ENCODE data around the gene KIAA0040.
"Not testable (repeated sequence)": the region's sequence is repeated elsewhere in the genome, so short reads cannot be mapped to it uniquely, and the experiment has no call there.

Gene KIAA0040

DNA sequence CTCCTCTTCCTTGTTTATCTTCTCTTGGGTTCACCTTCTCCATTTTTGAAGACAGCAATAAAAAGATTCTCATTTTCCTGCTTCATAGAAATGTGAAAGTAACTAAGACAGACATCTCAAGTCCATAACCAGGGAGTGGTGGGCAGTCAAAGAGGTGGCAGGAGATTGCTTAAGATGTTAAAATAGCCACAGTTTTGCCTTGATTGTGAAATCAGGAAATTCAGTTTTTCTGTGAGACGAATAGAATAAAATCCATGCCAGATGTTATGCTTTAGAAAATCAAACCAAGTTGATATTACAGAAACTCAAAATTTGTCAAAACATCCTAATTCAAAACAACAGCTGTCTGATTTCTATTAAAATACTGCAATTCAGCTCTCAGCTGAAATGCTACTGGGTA lies 67.7 kb downstream of the KIAA0040 start:
- no peak overlapping the region for H3K4me3 ChIP-seq (ENCODE audit: low read length)
- DNase-seq (ENCODE audit: low read depth, low spot score) = no peak

DNA sequence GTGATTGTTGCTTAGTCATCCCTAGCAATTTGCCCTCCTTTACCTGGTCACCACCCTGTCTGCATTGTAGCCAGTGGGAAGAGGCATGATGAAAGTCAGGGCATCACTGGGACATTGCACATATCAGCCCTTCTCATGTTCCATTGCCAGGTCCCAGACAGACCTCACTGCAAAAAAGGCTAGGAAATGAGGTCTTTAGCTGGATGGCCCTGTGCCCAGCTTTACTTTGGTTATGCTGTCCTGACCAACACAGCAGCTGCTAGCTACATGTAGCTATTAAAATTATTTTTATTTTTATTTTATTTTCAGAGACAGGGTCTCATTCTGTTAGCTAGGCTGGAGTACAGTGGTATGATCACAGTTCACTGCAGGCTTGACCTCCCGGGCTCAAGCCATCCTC lies 72.1 kb downstream of the KIAA0040 start:
- DNase-seq (ENCODE audit: low read depth, low spot score) = no peak
- no peak overlapping the region for H3K4me3 ChIP-seq (ENCODE audit: low read length)

DNA sequence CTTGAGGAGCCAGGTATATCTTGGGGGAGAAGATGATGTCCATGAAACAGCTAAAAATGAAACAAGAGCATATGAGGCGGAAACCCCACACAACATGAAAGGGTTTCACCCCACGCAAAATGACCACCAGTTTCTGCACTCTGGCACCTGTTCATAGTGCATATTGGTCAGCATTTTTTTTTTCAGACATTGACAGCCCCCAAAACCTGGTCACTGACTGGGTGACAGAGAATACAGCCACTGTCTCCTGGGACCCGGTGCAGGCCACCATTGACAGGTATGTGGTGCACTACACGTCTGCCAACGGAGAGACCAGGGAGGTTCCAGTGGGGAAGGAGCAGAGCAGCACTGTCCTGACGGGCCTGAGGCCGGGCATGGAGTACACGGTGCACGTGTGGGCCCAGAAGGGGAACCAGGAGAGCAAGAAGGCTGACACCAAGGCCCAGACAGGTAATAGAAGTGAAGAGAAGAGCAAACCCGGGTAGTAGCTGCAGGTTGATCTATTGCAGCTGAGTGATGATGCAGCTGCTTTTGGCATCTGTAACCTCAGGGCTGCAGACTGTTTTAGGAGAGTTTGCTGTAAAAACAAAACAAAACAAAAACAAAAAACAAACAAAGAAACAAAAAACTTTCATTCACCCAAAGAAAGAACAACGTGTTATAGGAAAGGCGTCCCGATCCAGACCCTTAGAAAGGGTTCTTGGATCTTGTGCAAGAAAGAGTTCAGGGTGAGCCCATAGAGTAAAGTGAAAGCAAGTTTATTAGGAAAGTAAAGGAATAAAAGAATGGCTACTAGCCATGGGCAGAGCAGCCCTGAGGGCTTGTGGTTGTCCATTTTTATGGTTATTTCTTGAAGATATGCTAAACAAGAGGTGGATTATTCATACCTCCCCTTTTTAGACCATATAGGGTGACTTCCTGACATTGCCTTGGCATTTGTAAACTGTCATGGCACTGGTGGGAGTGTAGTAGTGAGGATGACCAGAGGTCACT lies 73.9 kb downstream of the KIAA0040 start:
- no peak for DNase-seq (ENCODE audit: low read depth, low spot score)
- no peak overlapping the region for H3K4me3 ChIP-seq (ENCODE audit: low read length)

DNA sequence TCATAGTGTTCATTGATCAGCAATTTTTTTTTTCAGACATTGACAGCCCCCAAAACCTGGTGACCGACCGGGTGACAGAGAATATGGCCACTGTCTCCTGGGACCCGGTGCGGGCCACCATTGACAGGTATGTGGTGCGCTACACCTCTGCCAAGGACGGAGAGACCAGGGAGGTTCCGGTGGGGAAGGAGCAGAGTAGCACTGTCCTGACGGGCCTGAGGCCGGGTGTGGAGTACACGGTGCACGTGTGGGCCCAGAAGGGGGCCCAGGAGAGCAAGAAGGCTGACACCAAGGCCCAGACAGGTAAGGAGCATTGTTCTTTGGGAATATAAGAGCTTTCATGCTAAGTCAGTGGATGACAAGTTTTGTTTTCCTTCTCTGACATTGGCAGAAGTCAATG lies 75.7 kb downstream of the KIAA0040 start:
- no peak overlapping the region for H3K4me3 ChIP-seq (ENCODE audit: low read length)
- DNase-seq (ENCODE audit: low read depth, low spot score) = no peak

DNA sequence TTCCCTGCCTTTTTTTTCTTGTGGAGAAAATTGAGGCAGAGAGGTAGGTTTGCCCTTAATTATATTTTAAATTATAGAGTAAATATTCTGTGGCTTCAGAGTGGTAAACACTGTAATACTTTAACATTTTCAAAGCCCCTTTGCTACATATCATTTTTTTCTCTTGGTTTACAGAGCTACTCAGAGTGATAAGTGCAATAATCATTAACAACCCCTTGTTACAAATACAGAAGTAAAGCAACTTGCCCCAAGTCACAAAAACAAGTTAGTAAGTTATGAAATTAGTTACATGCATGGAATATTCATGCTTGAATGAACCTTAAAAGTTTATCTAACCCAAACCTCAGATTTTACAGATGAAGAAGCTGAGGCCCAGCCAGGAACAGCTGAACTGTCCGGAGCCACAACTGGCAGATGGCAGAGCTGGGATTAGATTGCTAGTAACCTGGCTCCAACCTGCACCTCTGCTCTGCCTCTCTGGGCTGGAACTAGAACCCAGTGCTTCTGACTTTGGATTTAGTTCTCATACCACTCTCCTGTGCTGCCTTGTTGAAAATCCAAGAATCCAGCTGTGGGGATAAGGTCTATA lies 76.3 kb downstream of the KIAA0040 start:
- DNase-seq (ENCODE audit: low read depth, low spot score) = no peak

DNA sequence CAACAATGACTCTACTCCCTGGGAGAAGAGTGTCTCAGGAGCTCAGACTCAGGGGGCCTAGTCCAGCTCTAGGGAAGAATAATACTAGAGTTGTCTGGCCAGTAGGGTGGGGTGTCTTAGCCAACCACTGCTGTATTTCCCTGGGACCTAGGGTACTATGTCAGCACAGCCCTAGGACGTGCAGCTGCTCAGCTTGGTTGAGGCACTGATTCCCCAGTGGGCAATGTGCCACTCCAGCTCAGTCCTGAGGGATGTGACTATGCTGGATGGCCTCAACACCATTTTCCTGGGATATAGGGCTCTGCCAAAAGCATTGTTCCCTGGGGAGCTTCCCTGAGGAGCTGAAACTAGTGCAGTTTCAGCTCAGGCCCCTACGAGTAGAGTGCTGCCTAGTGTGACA lies 77.6 kb downstream of the KIAA0040 start:
- no peak for DNase-seq (ENCODE audit: low read depth, low spot score)
- no peak overlapping the region for H3K4me3 ChIP-seq (ENCODE audit: low read length)

More for the DNA sequence above, 76.3 kb downstream of the KIAA0040 start:
- no peak overlapping the region for H3K4me3 ChIP-seq (ENCODE audit: low read length)

DNA sequence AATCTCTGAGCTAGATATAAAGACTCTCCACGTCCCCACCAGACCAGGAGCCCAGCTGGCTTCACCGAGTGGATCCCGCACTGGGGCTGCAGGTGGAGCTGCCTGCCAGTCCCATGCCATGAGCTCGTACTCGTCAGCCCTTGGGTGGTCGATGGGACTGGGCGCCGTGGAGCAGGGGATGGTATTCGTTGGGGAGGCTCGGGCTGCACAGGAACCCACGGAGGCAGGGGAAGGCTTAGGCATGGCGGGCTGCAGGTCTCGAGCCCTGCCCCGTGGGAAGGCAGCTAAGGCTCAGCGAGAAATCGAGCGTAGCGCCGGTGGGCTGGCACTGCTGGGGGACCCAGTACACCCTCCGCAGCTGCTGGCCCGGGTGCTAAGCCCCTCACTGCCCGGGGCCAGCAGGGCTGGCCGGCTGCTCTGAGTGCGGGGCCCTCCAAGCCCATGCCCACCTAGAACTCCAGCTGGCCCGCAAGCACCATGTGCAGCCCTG lies 84.2 kb downstream of the KIAA0040 start:
- not testable (repeated sequence) for DNase-seq (ENCODE audit: low read depth, low spot score); H3K4me3 ChIP-seq (ENCODE audit: low read length)
